ENCODE measurements around the gene ACVR2A.

DNA sequence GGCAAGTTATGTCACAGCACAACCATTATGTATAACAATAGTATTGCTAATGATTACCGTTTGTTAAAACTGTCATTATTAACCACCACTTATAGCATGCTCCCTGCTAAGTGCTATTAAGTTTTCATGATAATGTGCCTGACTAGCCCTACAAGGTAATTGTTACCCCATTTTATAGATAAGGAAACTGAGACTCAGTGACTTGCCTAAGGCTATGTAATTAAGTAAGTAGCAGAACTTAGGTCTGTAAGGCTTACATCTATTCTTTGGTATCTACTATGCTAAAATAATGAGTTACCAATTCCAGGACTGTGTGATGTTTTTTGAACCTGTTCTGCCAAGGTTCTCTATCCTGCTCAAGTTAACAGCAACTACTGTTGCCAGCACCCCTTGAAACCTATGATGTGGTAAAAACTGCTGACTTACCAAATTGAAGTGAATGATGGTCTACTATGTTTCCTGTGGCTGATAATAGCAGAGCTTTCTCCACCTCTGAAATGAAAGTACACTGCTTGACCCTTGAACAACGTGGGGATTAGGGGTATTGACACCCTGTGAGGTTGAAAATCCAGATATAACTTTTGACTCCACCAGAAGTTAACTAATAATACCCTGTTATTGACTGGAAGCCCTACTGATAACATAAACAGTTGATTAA lies 18.2 kb downstream of the ACVR2A start:
- TF ChIP-seq TAF1 (IDR thresholded peaks at IDR 0.05; ENCODE audit: borderline replicate concordance, insufficient read depth, low read length) = no peak
- no peak for TF ChIP-seq SIN3A (IDR thresholded peaks at IDR 0.05; ENCODE audit: borderline replicate concordance, insufficient read depth, low read length)

Data from PFSK-1 (cell line).